Smooth muscle cell (in vitro differentiated cells): ENCODE data around the gene SPO11. TPM values are rescaled to one million over a fixed set of nuclear protein-coding genes. Genes with fewer than 3 reads are reported as not detected.

Experiments
- DNase-seq: peaks from one replicate; lab custom pipeline; 2025; ENCODE audit not compliant: unreplicated experiment; lab: John Stamatoyannopoulos, UW
- H2AFZ ChIP-seq: fragments of 200-600 bp; sonication (generic); 2 replicates; pipeline ENCODE4 v1.6.0; 2016; ENCODE audit warnings: antibody characterized with exemption, low read depth, mild to moderate bottlenecking
- H3F3A ChIP-seq: fragments of 200-600 bp; sonication (generic); 2 replicates; pipeline ENCODE4 v1.6.0; 2017; ENCODE audit warnings: antibody characterized with exemption, low read depth
- H3K27ac ChIP-seq: fragments of 200-600 bp; sonication (generic); 2 replicates; pipeline ENCODE4 v1.5.1; 2016; ENCODE audit warnings: low read depth, mild to moderate bottlenecking
- H3K27me3 ChIP-seq: fragments of 200-600 bp; sonication (generic); 2 replicates; pipeline ENCODE4 v1.6.1; 2016; ENCODE audit warnings: low read depth, mild to moderate bottlenecking
- H3K36me3 ChIP-seq: fragments of 200-600 bp; sonication (generic); 2 replicates; pipeline ENCODE4 v1.5.1; 2016; ENCODE audit warnings: low read depth
- H3K4me1 ChIP-seq: fragments of 200-600 bp; sonication (generic); 2 replicates; pipeline ENCODE4 v1.5.1; 2016; ENCODE audit warnings: low read depth
- H3K4me2 ChIP-seq: fragments of 200-600 bp; sonication (generic); 2 replicates; pipeline ENCODE4 v1.6.0; 2016; ENCODE audit warnings: mild to moderate bottlenecking
- H3K4me3 ChIP-seq: fragments of 200-600 bp; sonication (generic); 2 replicates; pipeline ENCODE4 v1.5.1; 2016; ENCODE audit warnings: mild to moderate bottlenecking
- H3K79me2 ChIP-seq: fragments of 200-600 bp; sonication (generic); 2 replicates; pipeline ENCODE4 v1.6.0; 2016; ENCODE audit warnings: low read depth, mild to moderate bottlenecking
- H3K9ac ChIP-seq: fragments of 200-600 bp; sonication (generic); 2 replicates; pipeline ENCODE4 v1.6.0; 2016; ENCODE audit warnings: low read depth
- H3K9me3 ChIP-seq: fragments of 200-600 bp; sonication (generic); replicated peaks from 2 replicates; pipeline ENCODE4 v1.5.1; 2016; ENCODE audit warnings: low read depth
- H4K20me1 ChIP-seq: fragments of 200-600 bp; sonication (generic); 2 replicates; pipeline ENCODE4 v1.6.0; 2016; ENCODE audit warnings: low read depth
- CTCF ChIP-seq: fragments of 200-600 bp; sonication (generic); IDR thresholded peaks from 2 replicates; pipeline ENCODE4 v1.5.1; 2017; ENCODE audit warnings: borderline replicate concordance, mild to moderate bottlenecking, antibody characterized with exemption; ENCODE audit not compliant: insufficient read depth, poor library complexity, severe bottlenecking
- WGBS: methylation state at CpG from one replicate; pipeline ENCODE4 v1.1.7; 2016; ENCODE audit warnings: low lambda C conversion rate; 5-methylcytosine and 5-hydroxymethylcytosine counted together
- polyA plus RNA-seq: library from polyadenylated mRNA; unstranded; fragments of >200 nt; fragmentation: Nextera tagmentation; extraction: Ambion mirVana; gene quantifications from 2 replicates; pipeline ENCODE4 v1.2.1, GENCODE V29; 2016
- total RNA-seq: library from RNA; depleted of rRNA; stranded (reverse); fragments of >200 nt; gene quantifications from 2 replicates; pipeline ENCODE4 v1.2.3, GENCODE V29; 2014

SPO11 gene
- total and polyA plus RNA-seq, 2 experiments from 2014 or later = not detected

DNA sequence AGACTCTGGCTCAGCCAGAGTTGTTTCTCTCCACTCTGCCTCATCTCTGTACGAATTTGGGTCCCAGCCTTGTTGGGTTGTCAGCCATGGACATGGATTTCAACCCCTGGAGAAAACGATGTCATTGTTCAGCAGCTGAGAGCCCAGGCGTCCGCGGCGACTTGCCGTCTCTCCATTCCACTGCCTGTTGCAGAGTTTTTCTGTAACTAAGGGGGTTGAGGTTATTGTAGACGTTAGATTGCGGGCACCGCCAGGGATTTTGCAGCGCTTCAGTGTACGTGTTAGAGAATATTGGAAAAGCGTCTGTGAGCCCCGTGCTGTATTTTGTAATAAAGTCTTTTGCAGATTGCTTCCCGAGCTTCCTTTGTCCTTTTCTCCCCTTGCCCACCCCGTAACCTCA lies 48.5 kb downstream of the SPO11 start:
- no peaks in the 10 kb centered on the region for H3K9me3 ChIP-seq
- H3K36me3 ChIP-seq = peaks cover 6% of the 10 kb centered on the region
- no peak overlapping the region for H3K27ac ChIP-seq
- TF ChIP-seq CTCF = no peak
- no peak overlapping the region for H2AFZ ChIP-seq
- H3K4me2 ChIP-seq = no peak overlapping the region
- H3K4me3 ChIP-seq = no peak overlapping the region
- no peak overlapping the region for H3K9ac ChIP-seq
- H3K4me1 ChIP-seq = no peaks in the 10 kb centered on the region
- no peaks in the 10 kb centered on the region for H3F3A ChIP-seq
- peaks cover 26% of the 10 kb centered on the region for H4K20me1 ChIP-seq
- no peaks in the 10 kb centered on the region for H3K27me3 ChIP-seq
- no peaks in the 10 kb centered on the region for H3K79me2 ChIP-seq
- DNase-seq = no peak
- WGBS = 95% methylated on average over 16 of the region's 16 CpGs

DNA sequence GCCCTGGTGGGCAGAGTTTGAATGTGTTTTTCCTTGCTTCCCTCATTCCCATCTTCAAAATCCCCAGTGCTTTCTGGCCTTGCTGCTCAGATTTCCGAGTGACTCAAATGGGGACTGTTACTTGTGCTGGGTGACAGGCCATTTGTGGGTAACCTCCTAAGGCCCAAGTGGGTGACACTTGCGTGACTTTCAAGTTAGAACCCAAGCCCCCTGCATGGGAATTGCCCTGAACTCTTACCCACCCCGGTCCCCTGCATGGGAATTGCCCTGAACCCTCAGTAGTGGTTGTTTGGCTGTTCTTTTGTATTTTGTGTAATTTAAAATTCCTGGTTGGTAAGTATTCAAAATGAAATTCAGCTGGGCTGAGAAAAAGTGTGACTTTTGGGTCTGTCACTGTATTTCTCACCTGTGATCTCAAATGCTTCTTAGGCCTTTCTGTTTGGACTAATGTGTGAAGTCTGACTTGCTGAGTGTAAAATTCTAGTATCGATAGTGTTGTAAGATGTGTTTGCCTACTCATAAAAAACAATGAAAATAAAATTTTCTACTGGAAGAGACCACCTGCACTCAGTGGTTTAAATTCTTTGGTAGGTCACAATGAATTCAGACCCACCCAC lies 49.2 kb downstream of the SPO11 start:
- Histone ChIP-seq H3K4me2 (no peak overlapping the region), H3F3A (no peaks in the 10 kb centered on the region), H3K9me3 (no peaks in the 10 kb centered on the region), H3K79me2 (no peaks in the 10 kb centered on the region), H3K4me3 (no peak overlapping the region), H3K27ac (no peak overlapping the region), H3K36me3 (peaks cover under 1% of the 10 kb centered on the region), H3K4me1 (no peaks in the 10 kb centered on the region), H4K20me1 (peaks cover 26% of the 10 kb centered on the region), H3K27me3 (no peaks in the 10 kb centered on the region), H2AFZ (no peak overlapping the region), H3K9ac (no peak overlapping the region)
- 100% methylated on average over 4 of the region's 4 CpGs for WGBS
- no peak for DNase-seq
- no peak for TF ChIP-seq CTCF

DNA sequence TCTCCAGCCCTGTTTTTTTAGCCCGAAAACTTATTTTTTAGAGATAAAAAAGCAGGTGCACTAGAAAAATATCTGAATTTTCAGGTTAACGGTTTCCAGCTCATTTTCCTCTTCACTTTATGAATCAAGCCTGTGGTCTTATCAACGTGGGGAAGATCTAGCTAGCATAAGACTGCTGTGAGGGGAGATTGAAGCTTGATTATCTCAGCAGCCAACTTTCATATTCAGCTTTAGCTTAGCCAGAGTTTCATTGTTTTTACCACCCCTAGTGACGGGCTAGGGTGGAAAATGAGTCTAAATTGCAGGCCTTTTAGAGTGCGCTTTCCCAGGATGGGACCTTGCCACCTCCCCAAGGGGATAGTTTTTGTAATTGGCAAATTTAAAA lies 49.7 kb downstream of the SPO11 start:
- no peaks in the 10 kb centered on the region for H3K36me3 ChIP-seq
- H4K20me1 ChIP-seq = peaks cover 26% of the 10 kb centered on the region
- no peaks in the 10 kb centered on the region for H3K27me3 ChIP-seq
- TF ChIP-seq CTCF = no peak
- no peaks in the 10 kb centered on the region for H3K4me1 ChIP-seq
- H3K9ac ChIP-seq = no peak overlapping the region
- H3K4me2 ChIP-seq = no peak overlapping the region
- no peak overlapping the region for H3K4me3 ChIP-seq
- WGBS = 92% methylated on average over 5 of the region's 5 CpGs
- DNase-seq = no peak
- no peak overlapping the region for H3K27ac ChIP-seq
- H3K9me3 ChIP-seq = no peaks in the 10 kb centered on the region
- H3F3A ChIP-seq = no peaks in the 10 kb centered on the region
- no peaks in the 10 kb centered on the region for H3K79me2 ChIP-seq
- no peak overlapping the region for H2AFZ ChIP-seq

- WGBS = 98% methylated on average over 10 of the region's 10 CpGs
- Histone ChIP-seq H3K27ac (no peak overlapping the region), H3K9me3 (no peaks in the 10 kb centered on the region), H3F3A (no peaks in the 10 kb centered on the region), H3K27me3 (no peaks in the 10 kb centered on the region), H2AFZ (no peak overlapping the region), H3K4me2 (no peak overlapping the region), H3K4me1 (no peaks in the 10 kb centered on the region), H4K20me1 (peaks cover 26% of the 10 kb centered on the region), H3K79me2 (no peaks in the 10 kb centered on the region), H3K9ac (no peak overlapping the region), H3K4me3 (no peak overlapping the region), H3K36me3 (no peaks in the 10 kb centered on the region)
- no peak for TF ChIP-seq CTCF
- DNase-seq = no peak
These were observed 50.6 kb downstream of the SPO11 start for GRCh38 chr20:57380081-57380750.
